GM18907 (cell line): ENCODE results near the gene YWHAB.
A peak's percentile ranks its signal among the peaks of the same experiment; 100 is the strongest.
"Not testable (repeated sequence)": the region's sequence is repeated elsewhere in the genome, so short reads cannot be mapped to it uniquely, and the experiment has no call there.

ENCODE experiments used
- ATAC-seq: cut with Tn5 transposase; IDR thresholded peaks from one replicate; pipeline ENCODE4 v1.9.1; 2021; ENCODE audit warnings: mild to moderate bottlenecking, moderate library complexity; ENCODE audit not compliant: unreplicated experiment

Gene YWHAB

DNA sequence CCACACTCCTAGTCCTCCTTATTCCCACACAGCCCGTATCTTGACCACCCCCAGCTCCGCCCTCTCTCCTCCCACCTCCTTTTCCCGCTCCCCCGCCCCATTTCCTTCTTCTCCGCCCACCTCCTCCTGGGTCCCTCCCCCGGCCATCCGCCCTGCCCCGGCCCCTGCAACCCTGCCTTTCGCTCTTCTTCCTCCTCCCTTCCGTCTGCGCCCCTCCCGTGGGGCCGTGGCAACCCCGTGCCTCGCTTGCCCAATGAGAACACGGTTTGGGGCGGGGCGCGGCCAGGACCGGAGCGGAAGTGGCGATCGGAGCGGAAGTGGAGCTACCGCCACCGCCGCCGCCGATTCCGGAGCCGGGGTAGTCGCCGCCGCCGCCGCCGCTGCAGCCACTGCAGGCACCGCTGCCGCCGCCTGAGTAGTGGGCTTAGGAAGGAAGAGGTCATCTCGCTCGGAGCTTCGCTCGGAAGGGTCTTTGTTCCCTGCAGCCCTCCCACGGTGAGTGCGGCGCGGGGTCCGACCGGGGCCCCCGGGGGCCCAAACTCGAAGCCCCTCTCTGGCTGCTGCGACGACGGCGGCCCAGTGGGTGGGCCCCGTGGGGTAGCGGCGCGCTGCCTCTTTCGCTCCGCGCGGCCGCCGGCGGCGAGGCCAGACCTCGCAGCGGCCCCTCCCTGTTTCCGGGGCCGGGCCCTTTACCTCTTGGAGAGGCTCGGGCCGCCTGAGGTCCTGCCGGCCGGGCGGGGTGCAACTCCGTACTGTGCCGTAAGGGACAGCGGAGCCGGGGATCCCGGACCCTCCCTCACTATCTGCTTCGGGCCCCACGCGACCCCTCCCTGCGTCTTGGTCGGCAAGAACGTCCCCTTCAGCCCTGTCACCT, at the start of gene YWHAB:
Gene YWHAB (plus strand): TSS at position 314 of the 874 bp plus-strand sequence. CDS start 15,829 bp downstream, outside the sequence.
- peak; percentile 94 for ATAC-seq

DNA sequence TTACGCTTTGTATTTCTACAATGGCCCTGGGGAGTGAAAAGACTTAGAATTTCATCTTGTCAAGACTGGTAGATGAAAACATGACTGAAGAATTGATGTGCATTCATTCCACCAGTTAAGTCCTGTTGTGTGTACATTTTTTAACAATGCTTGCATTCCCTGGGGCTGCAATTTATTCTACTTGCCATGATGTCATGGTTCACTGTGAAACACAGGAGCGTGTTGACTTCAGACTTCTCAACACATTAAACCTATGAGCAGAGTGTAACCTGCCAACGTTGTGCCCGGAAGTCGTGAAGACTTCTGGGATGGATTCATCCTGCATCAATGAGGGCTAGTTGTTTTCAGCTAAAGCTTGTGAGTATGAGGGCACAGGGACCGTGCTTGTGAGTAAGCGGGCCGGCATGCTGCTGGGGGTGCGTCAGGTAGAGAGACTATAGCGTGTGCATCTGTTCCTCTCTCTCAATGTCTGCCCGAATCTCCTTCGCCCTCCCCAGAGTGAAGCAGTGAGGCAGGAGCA, 48.8 kb upstream of the YWHAB start:
- no peak for ATAC-seq

DNA sequence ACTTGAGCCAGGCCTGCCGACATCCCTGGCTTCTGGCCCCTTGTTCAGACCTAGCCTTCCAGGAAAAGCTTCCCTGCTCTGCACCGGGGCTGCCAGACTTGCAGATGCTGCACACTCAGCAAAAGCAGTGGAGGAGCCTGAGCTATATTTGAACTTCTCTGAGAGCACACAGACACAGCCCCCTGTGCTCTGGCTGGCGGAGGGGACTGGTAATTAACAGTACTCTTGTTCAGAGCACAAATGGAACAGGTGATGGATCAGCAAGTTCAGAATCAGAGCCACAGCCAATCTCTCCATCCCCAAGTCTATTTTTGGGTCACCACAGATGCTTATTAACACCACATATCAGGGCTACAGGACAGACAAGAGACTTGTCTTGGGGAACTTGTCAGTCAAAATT, 47.6 kb upstream of the YWHAB start:
- ATAC-seq = no peak

DNA sequence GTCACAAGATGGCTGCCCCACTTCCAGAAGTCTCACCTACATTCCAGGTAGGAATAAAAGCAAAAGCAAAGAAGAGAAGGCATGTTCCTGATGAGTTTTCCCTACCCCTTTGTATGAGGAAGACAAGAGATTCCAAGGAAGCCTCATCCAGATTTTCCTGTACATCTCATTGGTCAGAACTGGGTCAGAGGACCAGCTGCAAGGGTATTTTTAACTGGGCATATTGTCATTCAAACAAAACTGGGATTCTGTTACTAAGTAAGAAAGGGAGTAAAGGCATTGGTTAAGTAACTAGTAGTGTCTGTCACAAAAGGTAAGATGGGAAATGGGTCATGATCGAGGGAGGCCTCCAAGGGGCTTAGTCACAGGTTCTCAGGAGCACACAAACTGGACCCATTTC, 47.0 kb upstream of the YWHAB start:
- no peak for ATAC-seq

DNA sequence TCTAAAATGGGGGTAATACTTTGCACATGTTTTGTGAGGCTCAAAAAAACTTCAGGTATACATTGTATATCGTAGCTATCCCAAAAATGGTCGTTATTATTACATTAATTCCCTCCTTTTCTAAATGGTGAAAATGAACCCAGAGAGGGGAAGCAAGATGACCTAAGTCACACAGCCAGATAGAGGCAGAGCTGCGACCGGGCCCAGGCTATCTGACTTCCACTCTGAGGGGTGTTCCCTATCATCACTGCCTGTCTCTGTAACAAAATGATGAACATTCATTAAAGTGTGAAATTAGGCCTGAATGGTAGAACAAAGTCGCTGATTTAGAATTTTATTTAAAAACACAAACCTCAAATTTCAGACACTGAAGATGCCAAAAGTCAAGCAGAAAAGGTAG, 46.0 kb upstream of the YWHAB start:
- ATAC-seq = no peak

DNA sequence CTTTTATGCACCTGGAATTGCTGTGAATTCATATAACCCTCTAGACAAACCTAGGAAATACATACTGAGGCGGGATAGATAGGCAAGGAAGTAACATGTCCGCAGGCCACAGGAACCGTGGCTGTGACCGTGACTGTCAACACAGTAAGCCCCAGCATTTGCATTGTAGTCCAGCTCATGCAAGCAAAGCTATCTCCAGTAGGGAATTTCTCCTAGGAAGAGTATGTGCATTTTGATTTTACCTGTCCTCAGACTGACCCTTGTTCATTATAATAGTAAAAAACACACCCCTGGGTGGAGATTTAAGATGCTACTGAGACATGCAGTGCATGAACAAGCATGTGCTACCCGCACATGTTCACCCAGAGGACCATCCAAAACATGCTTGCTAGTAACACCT, 44.7 kb upstream of the YWHAB start:
- ATAC-seq = no peak

DNA sequence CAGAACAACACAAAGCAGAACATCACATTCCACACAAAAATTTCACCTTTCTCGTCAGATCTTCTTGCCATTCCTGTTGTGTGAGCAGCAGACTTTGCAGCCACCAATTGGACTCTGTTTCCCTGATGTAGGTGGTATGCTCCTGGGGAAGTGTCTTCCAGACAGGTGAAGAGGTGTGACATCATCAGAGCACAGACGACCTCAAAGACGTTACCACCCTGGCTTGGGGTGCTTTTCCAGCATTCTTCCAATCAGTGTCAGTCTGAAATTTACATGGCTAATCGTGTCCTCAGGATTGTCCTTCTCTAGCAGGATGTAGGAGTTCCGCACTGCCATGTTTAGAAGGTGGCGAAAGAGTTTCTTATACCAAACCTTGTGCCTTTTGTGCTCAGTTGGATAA, 43.5 kb upstream of the YWHAB start:
- no peak for ATAC-seq

DNA sequence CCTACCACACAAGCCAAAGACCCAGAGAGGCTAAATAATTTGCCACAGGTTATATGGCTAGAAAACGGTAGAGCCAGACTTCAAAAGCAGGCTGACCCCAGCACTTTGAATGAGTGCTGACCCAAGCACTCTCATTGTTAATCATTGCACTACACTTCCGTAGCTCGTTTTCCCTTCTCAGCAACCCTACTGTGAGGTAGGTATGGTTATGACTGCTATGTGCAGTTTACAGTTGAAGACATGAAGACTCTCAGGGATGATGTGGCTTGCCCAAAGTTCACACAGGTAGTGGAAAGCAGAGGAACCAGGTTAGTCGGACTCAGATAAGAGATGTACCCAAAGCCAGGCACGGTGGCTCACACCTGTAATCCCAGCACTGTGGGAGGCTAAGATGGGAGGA, 41.6 kb upstream of the YWHAB start:
- no peak for ATAC-seq

DNA sequence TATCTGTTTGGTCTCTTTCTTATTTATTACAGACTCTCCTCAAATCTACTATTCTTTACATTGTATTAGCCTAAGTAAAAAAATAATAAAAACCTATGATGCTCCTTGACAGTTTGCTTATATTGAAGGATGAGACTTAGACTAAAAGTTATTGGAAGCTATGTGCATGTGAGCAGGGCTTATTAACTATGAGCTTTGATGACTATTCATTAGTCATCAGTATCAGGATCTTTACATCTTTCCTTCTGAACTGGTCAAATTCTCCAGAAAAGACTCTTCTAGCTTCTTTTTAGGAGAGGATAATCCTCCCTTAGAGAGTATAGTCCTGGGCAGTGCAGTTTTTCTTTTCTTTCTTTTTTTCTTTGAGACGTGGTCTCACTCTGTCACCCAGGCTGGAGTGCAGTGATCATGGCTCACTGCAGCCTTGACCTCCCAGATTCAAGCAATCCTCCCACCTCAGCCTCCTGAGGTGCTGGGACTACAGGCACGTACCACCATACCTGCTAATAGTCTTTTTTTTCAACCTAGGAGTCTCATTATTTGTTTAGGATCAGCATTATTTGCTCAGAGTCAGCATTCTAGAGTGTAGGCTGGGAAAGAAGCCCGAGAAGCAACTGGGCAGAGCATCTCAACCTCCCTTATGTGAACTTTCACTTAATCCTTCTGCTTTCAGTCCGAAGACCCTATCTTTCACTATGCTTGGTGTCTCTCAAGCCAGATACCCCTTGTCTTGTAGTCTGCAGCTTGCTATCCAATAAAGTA, 37.1 kb upstream of the YWHAB start:
- no peak for ATAC-seq

DNA sequence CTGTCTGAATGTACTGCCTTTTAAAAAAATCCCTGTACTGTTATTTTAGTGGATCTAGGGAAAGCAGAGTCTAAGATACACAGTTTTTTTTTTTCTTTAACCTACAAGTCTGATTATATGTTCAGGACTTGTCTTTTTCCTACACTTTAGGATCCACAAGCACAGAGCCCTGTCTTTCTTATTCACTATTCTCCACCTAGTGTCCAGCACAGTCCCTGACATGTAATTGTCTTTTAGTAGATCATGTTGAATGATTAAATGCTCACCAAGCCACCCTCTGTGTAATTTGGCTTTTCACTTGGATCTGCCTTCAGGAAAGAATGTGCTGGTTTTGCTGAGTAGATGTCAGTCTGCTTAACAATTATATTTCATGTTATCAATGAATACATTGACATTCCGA, 35.8 kb upstream of the YWHAB start:
- no peak for ATAC-seq

DNA sequence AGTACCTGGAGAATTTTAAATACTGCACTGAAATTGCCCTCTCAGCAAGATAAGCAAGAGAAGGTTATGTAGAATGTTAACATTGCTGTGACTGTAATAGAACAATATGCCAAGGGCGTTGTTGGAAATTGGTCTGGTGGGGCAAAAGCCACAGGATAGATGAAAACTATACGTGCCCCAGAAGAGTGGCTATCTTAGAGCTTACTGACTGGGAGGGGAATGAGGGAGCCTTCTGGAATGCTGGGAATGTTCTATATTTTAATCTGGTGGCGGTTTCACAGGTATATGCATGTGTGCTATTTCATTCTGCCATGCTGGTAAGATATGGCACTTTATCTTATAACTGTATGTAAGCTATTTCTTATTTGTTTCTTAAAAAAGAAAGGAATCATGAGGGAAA, 35.2 kb upstream of the YWHAB start:
- ATAC-seq = no peak

DNA sequence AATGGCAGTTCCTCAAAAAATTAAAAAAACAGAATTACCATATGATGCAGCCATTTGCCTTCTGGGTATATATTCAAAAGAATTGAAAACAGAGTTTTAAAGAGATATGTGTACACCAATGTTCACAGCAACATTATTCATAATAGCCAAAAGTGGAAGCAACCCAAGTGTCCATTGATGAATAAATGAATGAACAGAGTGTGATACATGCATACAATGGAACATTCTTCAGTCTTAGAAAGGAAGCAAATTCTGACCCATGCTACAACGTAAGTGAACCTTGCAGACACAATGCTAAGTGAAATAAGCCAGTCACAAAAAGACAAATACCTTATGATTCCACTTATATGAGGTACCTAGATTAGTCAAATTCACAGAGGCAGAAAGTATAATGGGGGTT, 34.7 kb upstream of the YWHAB start:
- ATAC-seq = no peak

DNA sequence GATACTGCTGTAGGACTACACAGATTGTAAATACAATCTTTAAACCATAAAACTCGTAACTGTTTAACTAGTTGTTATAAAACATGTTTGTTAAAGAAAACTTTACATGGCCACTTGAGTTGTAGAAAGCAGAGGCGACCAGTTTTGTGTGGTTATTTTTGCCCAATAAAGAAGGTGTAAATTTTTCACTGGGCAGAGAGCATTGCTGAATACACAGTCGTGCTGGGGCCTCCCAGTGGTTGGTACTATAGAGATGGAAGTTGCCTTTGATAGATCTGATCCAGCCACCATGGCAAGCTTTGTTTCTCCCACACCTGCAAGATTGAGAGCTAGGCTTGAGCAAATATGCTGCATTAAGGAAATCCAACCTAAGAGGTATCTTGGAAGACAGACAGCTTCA, 34.0 kb upstream of the YWHAB start:
- no peak for ATAC-seq

DNA sequence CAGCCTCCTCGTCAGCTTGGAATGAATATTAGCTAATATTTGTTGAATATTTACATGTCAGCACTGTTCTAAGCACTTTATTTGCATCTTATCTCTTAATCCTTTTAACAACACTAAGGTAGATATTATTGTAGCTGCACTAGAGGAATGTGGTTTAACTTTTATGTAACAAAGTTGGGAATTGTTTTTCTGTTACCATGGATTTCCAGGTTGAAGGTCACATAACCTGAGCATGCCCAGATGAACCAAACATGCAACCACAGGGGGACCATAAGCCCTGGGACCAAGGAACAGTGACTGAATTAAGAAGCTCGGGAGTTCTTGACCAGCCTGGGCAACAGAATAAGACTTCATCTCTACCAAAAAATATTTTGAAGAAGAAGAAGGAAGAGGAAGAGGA, 29.1 kb upstream of the YWHAB start:
- ATAC-seq = no peak

DNA sequence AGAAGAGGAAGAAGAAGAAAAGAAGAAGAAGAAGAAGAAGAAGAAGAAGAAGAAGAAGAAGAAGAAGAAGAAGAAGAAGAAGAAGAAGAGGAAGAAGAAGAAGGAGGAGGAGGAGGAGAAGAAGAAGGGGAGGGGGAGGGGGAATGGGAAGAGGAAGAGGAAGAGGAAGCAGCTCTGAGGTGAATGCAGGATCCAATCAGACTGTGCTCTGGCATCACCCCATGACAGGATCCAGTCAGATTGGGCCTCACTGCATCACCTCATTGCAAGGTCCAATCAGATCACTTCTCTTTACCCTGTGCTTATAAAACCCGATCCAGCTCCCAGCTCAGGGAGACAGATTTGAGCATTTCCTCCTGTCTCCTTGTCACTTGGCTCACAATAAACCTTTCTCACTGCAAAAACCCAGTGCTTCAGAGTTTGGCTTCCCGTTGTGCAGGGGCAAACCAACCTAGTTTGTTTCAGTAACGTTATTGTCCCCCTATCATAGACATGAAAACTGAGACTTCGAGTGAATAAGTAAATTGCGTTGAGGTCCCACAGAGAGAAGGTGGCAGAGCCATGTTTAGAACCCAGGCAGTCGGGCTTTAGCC, 28.6 kb upstream of the YWHAB start:
- ATAC-seq = no peak

DNA sequence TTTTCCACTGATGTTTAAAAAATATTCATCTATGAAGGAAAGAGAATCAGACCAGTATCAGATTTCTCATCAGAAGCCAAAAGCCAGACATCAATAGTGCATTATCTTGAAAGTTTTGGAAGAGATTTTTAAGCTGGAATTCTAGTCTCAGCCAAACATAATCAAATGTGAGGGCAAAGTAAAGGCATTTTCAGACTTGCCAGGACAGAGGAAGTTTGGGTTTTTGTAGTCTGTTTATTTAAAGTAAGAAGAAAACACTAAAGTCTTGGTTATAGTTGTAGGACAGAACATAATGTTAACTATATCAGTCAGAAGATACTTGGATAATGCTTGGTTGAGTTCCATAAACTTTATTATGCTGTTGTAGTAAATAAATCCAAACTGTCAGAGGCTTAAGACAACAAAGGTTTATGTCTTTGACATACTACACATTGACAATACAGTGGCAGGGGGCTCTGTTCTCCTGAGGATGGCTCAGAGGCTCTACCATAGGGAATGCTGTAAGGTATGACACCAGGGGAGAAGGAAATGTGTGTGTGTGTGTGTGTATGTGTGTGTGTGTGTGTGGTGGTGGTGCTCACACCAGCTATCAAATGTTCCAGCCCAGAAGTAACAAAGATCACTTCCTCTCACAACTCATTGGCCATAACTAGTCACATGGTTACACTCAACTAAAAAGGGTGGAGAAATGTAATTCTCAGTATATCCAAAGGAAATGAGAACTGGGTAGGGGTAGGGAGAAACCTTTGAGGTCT, 26.7 kb upstream of the YWHAB start:
- ATAC-seq = no peak

DNA sequence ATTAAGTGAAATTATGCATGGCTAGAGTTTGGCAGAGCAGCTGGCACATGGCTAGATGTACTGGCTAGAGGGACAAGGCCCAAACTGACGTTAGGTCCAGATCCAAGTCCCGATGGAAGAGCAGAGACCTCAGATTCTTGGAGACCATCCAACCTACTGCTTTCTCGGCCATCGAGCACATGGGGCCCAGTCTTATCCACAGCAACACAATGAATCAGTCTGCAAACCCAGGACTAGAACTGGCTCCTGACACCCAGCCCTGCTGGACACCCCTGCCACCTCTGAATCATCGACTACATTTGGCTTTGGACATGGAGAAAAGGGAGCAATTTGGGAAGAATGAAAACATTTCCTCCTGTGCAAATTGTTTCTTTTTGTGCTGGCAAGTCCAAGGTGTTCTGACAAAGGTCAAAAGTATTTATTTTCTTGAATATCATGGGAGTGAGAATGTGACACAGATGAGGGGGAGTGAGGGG, 23.9 kb upstream of the YWHAB start:
- ATAC-seq = no peak

DNA sequence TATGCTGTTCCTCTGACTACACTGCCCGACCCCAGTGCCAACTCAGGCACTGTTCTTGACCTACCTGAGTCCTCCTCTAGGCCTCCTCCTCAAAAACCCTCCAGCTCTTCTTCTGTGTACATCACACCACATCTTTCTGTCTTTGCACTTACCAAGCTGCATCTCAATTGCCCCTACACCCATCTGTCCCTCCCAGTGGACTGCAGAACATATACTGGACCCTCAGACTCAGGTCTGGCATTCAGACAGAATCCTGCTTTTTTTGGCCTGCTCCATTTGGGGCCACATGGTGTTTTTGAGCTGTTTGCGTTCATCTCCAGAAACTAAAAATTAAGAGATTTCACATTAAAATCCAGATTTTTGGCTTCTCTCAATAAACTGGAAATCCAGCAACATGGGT, 23.2 kb upstream of the YWHAB start:
- ATAC-seq = no peak

DNA sequence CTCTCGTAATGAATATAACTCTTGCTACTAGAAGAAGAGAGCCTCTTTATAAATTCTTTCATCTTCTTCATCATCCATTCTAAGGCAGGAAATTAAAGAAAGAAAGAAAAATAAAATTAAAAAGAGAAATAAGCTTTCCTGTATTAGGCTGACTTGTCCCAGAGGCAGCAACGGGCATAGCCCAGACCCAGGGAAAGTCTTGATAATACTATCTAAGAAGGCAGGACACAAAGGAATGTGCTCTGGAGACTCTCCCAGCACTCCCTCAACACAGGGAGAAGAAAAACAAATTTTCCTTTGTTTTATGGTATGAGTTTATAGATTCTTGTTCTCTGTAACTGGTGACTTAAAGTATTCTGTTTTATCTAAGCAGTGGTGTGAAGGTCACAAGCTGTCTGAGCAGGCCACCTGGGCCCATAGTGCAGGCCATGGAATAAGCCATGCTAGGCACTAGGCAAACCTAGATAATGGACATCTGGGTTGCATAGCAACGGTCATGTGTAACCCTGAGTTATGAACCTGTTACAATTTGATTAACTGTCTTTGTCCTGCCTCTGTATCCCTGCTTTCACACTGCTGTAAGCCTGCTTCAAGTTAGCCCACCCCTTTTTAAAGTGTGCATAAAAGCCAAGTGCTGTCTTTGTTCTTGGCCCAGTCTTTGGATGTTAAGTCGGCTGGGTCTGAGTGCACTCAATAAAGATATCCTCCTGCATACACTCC, 22.0 kb upstream of the YWHAB start:
- ATAC-seq = not testable (repeated sequence)

DNA sequence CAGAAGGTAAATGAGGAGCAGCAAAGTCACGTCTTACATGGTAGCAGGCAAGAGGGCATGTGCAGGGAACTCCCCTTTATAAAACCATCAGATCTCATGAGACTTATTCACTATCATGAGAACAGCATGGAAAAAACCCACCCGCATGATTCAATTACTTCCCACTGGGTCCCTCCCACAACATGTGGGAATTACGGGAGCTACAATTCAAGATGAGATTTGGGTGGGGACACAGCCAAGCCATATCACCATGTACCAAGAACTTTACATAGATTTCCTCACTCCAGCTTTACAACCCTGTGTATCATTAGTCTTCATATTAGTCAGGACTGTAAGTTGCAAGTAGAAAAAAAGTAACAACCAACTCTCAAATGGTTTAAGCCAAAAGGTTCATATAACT, 21.0 kb upstream of the YWHAB start:
- not testable (repeated sequence) for ATAC-seq
